Neural progenitor cell (in vitro differentiated cells): ENCODE measurements around the gene ATXN1. TPM values are rescaled to one million over a fixed set of nuclear protein-coding genes. Genes with fewer than 3 reads are reported as not detected.

Experiments used
- DNase-seq: peaks from one replicate; pipeline ENCODE4 v3.0.0-alpha.2; 2016; ENCODE audit warnings: low spot score
- H2AFZ ChIP-seq: fragments of 200-600 bp; sonication (generic); replicated peaks from 2 replicates; pipeline ENCODE4 v1.6.1; 2016; ENCODE audit warnings: antibody characterized with exemption
- H3F3A ChIP-seq: fragments of 200-600 bp; sonication (generic); 2 replicates; pipeline ENCODE4 v1.6.1; 2016; ENCODE audit warnings: antibody characterized with exemption, low read depth
- H3K27ac ChIP-seq: fragments of 200-600 bp; sonication (generic); 2 replicates; pipeline ENCODE4 v1.5.1; 2016; ENCODE audit warnings: mild to moderate bottlenecking
- H3K27me3 ChIP-seq: fragments of 200-600 bp; sonication (generic); 2 replicates; pipeline ENCODE4 v1.6.1; 2016; ENCODE audit warnings: mild to moderate bottlenecking, moderate library complexity
- H3K36me3 ChIP-seq: fragments of 200-600 bp; sonication (generic); 2 replicates; pipeline ENCODE4 v1.5.1; 2016
- H3K4me1 ChIP-seq: fragments of 200-600 bp; sonication (generic); 2 replicates; pipeline ENCODE4 v1.6.1; 2016; ENCODE audit warnings: mixed run types
- H3K4me2 ChIP-seq: fragments of 200-600 bp; sonication (generic); 2 replicates; pipeline ENCODE4 v1.6.1; 2016
- H3K4me3 ChIP-seq: fragments of 200-600 bp; sonication (generic); 2 replicates; pipeline ENCODE4 v1.5.1; 2016
- H3K79me2 ChIP-seq: fragments of 200-600 bp; sonication (generic); 2 replicates; pipeline ENCODE4 v1.6.1; 2016; ENCODE audit warnings: low read depth
- H3K9ac ChIP-seq: fragments of 200-600 bp; sonication (generic); 2 replicates; pipeline ENCODE4 v1.6.1; 2016
- H3K9me3 ChIP-seq: fragments of 200-600 bp; sonication (generic); 2 replicates; pipeline ENCODE4 v1.5.1; 2016; ENCODE audit warnings: low read depth
- H4K20me1 ChIP-seq: fragments of 200-600 bp; sonication (generic); 2 replicates; pipeline ENCODE4 v1.6.1; 2016; ENCODE audit warnings: low read depth
- H3K27ac Mint-ChIP-seq: 3 replicates; pipeline ENCODE4 v1.8.0; 2021; ENCODE audit warnings: mixed read lengths
- H3K27me3 Mint-ChIP-seq: 2 replicates; pipeline ENCODE4 v1.8.0; 2022; ENCODE audit warnings: low read depth, mild to moderate bottlenecking, inconsistent platforms, moderate library complexity, mixed read lengths; ENCODE audit not compliant: insufficient read depth
- H3K36me3 Mint-ChIP-seq: 3 replicates; pipeline ENCODE4 v1.8.0; 2021; ENCODE audit warnings: mixed read lengths
- H3K4me1 Mint-ChIP-seq: 3 replicates; pipeline ENCODE4 v1.8.0; 2021; ENCODE audit warnings: mixed read lengths
- H3K4me3 Mint-ChIP-seq: 3 replicates; pipeline ENCODE4 v1.8.0; 2021; ENCODE audit warnings: mild to moderate bottlenecking, moderate library complexity, mixed read lengths
- H3K9me3 Mint-ChIP-seq: 3 replicates; pipeline ENCODE4 v1.8.0; 2020; ENCODE audit warnings: mixed read lengths
- CTCF ChIP-seq: fragments of 200-600 bp; sonication (generic); IDR thresholded peaks from 2 replicates; pipeline ENCODE4 v1.5.1; 2017; ENCODE audit warnings: antibody characterized with exemption, mild to moderate bottlenecking
- EZH2 ChIP-seq: fragments of 200-600 bp; sonication (generic); IDR thresholded peaks from 2 replicates; pipeline ENCODE4 v1.6.1; 2017; ENCODE audit warnings: antibody characterized with exemption, mild to moderate bottlenecking, moderate library complexity
- EZH2phosphoT487 ChIP-seq: fragments of 200-600 bp; sonication (generic); IDR thresholded peaks from 2 replicates; pipeline ENCODE4 v1.6.1; 2017; ENCODE audit warnings: antibody characterized with exemption
- total RNA-seq: library from RNA; depleted of rRNA; stranded (reverse); fragments of >200 nt; gene quantifications from 2 replicates; pipeline ENCODE4 v1.2.3, GENCODE V29; 2015; ENCODE audit warnings: low replicate concordance

ATXN1 gene
- total RNA-seq, 1 donor from 2014 or later, result 3.6 TPM

GRCh38 chr6:16583144-16583762, 178.0 kb downstream of the ATXN1 start:
- Histone ChIP-seq H3K9me3 (no peaks in the 10 kb centered on the region), H3K4me2 (no peak overlapping the region), H3K79me2 (no peaks in the 10 kb centered on the region), H2AFZ (no peak overlapping the region), H3F3A (no peaks in the 10 kb centered on the region), H3K27me3 (no peaks in the 10 kb centered on the region), H3K4me1 (no peaks in the 10 kb centered on the region), H3K27ac (no peak overlapping the region), H4K20me1 (no peaks in the 10 kb centered on the region), H3K4me3 (no peak overlapping the region), H3K9ac (no peak overlapping the region), H3K36me3 (no peaks in the 10 kb centered on the region)
- Mint-ChIP-seq H3K4me3 (no peak overlapping the region), H3K27me3 (peaks cover 6% of the 10 kb centered on the region), H3K36me3 (no peaks in the 10 kb centered on the region), H3K9me3 (no peaks in the 10 kb centered on the region), H3K27ac (no peak overlapping the region), H3K4me1 (no peaks in the 10 kb centered on the region)
- TF ChIP-seq CTCF, result no peak
- TF ChIP-seq EZH2, result no peak
- TF ChIP-seq EZH2phosphoT487, result no peak
- DNase-seq, result no peak

GRCh38 chr6:16582446-16583143, 178.7 kb downstream of the ATXN1 start:
- Histone ChIP-seq H3K4me3 (no peak overlapping the region), H3K9me3 (no peaks in the 10 kb centered on the region), H3F3A (no peaks in the 10 kb centered on the region), H3K27ac (no peak overlapping the region), H2AFZ (no peak overlapping the region), H4K20me1 (no peaks in the 10 kb centered on the region), H3K79me2 (no peaks in the 10 kb centered on the region), H3K4me1 (no peaks in the 10 kb centered on the region), H3K36me3 (no peaks in the 10 kb centered on the region), H3K9ac (no peak overlapping the region), H3K4me2 (no peak overlapping the region), H3K27me3 (no peaks in the 10 kb centered on the region)
- peaks cover 3% of the 10 kb centered on the region for H3K27me3 Mint-ChIP-seq
- no peaks in the 10 kb centered on the region for H3K9me3 Mint-ChIP-seq
- no peak overlapping the region for H3K4me3 Mint-ChIP-seq
- H3K36me3 Mint-ChIP-seq, result no peaks in the 10 kb centered on the region
- TF ChIP-seq EZH2 (no peak), EZH2phosphoT487 (no peak), CTCF (no peak)
- no peak overlapping the region for H3K27ac Mint-ChIP-seq
- H3K4me1 Mint-ChIP-seq, result no peaks in the 10 kb centered on the region
- DNase-seq, result no peak

GRCh38 chr6:16578695-16579285, 182.5 kb downstream of the ATXN1 start:
- no peaks in the 10 kb centered on the region for H3K36me3 ChIP-seq
- no peak overlapping the region for H3K4me2 ChIP-seq
- H3K9me3 ChIP-seq, result no peaks in the 10 kb centered on the region
- H3K9ac ChIP-seq, result no peak overlapping the region
- no peaks in the 10 kb centered on the region for H3K79me2 ChIP-seq
- H3K27me3 ChIP-seq, result no peaks in the 10 kb centered on the region
- DNase-seq, result no peak
- no peak overlapping the region for H3K4me3 ChIP-seq
- H3K27ac ChIP-seq, result no peak overlapping the region
- H3K27me3 Mint-ChIP-seq, result no peaks in the 10 kb centered on the region
- no peaks in the 10 kb centered on the region for H3K4me1 Mint-ChIP-seq
- H3K27ac Mint-ChIP-seq, result no peak overlapping the region
- no peak overlapping the region for H2AFZ ChIP-seq
- no peaks in the 10 kb centered on the region for H3K4me1 ChIP-seq
- TF ChIP-seq EZH2 (no peak), EZH2phosphoT487 (no peak), CTCF (no peak)
- no peaks in the 10 kb centered on the region for H4K20me1 ChIP-seq
- H3K4me3 Mint-ChIP-seq, result no peak overlapping the region
- H3F3A ChIP-seq, result no peaks in the 10 kb centered on the region
- no peaks in the 10 kb centered on the region for H3K9me3 Mint-ChIP-seq
- H3K36me3 Mint-ChIP-seq, result no peaks in the 10 kb centered on the region
